HG02885 (cell line): ENCODE measurements around the gene STX1A.
"Not testable (repeated sequence)": the region's sequence is repeated elsewhere in the genome, so short reads cannot be mapped to it uniquely, and the experiment has no call there.

ENCODE experiments used
- ATAC-seq: cut with Tn5 transposase; IDR thresholded peaks from one replicate; pipeline ENCODE4 v1.9.1; 2021; ENCODE audit warnings: mild to moderate bottlenecking; ENCODE audit not compliant: unreplicated experiment, poor library complexity

The STX1A gene

DNA sequence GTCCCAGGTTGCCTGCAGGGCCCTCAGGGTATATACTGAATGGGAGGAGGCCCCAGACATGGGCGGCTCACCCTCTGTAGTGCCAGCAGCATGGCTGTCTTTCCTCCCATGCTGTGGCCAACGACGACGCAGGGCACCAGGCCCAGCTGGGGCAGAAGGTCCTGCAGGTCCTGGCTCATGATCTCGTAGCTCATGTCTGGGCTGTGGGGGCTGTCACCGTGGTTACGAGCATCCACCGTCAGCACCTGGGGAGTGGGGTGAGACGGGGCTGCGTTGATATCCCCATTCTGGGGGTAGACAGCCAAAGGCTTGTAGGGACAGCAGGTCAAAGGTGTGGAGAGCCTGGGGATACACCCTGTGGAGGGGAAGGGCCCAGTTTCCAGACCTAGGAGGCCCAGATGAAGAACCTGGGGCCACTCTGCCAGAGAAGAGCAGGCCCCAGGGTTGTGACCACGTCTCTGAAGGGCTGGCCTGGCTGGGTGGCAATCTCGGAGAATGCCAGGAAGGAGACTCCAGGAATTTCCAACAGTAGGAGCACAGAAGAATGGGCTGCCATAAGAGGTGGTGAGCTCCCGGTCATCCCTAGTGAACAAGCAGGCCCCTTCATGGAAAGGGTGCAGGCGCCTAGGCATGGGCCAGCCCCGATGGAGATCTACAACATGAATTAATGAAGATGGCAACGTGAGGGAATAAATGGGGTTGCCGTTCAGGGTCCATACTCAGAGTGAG lies 18.2 kb upstream of the STX1A start:
- no peak for ATAC-seq

DNA sequence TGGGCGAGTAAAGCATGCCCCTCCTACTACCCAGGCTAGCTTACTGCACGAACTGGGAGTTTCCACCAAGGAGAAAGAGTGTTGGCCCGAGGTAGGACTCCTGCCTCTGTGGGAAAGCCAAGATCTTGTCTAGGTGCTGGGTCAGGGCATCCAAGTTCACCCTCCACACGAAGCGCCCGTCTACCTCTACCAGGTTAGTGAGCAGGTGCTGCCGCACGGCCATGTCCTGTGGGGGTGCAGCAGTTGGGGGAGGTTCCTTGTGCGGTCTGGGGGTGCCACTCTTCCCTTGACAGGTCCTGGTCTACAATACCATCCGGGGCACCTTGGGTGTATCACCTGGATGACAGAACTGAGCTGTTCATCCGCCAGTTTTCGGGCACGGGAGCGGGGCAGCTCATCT lies 17.4 kb upstream of the STX1A start:
- ATAC-seq: no peak

DNA sequence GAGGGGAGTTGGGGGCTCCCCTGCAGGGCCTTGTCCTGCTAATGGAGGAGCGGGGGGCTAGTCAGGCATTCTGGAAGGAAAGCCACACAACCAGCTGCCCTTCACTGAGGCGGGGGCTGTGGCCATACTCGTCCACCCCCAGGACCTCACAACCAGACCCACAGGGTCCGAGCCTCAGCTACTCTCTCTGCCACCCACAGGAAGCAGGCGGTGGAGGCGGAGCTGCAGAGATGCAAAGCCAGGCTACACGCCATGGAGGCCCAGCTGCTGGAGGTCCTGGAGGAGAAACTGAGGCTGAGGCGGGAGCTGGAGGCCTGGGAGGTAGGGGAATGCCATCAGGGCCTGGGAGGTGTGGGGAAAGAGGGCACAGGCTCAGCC lies 16.0 kb upstream of the STX1A start:
- ATAC-seq: no peak

DNA sequence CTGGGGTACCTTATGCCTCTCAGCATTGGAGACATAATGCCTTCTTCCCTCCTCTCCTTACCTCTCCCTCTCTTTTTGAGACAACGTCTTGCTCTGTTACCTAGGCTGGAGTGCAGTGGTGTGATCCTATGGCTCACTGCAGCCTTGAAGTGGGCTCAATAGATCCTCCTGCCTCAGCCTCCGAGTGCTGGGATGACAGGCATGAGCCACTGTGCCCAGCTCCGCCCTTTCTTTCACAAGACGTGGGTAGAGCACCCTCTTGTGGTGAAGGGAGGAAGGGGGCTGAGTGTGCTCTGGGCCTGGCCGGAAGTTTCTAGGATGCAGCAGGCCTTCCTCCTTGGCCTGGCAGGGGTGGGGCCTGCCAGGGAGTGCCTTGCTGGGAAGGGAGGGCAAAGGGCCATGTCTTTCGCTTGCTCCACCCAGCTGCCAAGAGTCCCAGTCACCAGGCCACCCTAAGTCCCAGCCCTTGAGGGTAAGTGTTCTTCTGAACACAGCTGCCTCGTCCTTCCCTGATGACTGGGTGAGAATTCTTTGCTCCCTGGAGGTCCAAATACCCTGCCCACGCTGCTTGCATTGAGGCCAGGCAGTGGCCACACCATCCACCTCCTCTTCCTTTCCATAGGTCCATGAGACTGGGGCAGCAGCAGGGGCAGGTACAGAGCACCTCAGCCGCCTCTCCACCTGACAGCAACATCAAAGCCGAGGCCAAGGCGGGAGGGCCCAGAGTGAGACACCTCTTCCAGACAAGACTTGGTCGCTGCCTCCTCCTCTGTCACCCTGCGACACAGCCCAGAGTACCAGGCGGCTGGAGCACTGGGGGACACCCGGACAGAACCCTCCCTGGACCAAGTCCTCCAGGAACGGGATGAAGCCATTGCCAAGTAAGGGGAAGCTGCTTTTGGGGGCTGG lies 15.4 kb upstream of the STX1A start:
- peak; percentile 39 for ATAC-seq

- ATAC-seq: no peak
Measured at GRCh38 chr7:73732397-73732796, 12.9 kb upstream of the STX1A start.

GRCh38 chr7:73730485-73730884 lies 11.0 kb upstream of the STX1A start:
- ATAC-seq: no peak

DNA sequence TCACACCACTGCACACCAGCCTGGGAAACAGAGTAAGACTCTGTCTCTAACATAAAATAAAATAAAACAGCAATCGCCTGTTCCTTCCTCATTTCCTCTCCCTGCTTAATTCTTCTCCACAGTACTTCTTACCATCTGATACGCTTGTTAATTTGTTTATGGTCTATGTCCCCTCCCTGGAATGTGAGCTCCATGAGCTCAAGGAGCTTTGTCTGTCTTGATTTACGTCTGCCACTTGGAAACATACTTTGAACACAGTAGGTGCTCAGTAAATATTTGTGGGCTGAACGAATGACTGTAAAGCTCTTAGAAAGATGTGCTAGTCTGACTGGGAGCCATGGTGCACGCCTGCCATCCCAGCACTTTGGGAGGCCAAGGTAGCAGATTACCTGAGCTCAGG lies 9.1 kb upstream of the STX1A start:
- no peak for ATAC-seq

DNA sequence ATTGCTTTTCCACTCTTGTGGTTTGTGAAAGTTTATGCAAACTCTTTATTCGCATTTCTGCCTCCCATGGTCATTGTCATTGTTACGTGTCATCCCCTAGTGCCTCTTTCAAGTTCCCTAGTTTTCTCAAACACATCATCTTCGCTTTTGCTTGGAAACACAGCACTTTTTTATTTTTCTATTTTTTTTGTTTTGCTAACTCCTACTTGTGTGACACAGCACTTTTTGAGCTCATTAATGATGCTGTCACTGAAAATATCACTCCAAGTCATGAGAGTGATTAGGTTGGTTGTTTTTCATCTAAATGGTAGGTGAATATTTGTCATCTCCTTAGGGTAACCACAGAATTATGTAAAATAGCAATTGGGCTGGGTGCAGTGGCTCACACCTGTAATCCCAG lies 8.5 kb upstream of the STX1A start:
- ATAC-seq: no peak

GRCh38 chr7:73726083-73726466 lies 6.6 kb upstream of the STX1A start:
- ATAC-seq: peak; percentile 18

GRCh38 chr7:73723813-73724212 lies 4.3 kb upstream of the STX1A start:
- no peak for ATAC-seq

- no peak for ATAC-seq
Measured at GRCh38 chr7:73722785-73723184, 3.3 kb upstream of the STX1A start.

DNA sequence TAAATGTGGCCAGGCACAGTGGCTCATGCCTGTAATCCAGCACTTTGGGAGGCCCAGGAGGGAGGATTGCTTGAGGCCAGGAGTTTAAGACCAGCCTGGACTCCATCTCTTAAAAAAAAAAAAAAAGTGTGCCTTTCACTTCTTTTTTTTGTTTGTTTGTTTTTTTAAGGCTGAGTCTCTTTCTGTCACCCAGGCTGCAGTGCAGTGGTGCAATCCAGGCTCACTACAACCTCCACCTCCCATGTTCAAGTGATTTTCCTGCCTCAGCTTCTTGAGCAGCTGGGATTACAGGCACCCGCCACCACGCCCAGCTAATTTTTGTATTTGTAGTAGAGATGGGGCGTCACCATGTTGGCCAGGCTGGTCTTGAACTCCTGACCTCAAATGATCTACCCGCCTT lies 2.7 kb upstream of the STX1A start:
- not testable (repeated sequence) for ATAC-seq

DNA sequence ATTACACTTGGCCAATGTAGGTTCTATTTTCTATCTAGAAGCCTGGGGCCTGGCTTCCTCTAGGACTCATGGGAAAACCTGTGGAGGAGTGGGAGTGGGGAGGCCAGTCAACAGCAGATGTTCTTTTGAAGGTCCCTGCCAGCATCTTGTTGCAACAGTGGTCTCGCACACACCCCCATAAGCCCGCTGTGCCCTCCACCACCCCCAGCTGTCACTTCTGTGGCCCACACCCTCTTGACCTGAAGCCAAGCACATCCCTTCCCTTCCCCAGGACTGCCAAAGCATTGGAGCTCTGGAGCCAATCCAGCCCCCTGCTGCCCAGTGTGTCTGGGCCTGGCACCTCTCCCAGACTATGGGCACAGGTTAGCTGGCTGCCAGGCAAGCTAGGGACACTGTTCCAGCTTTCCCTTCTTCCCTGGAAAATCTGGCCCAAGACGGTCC lies 1.9 kb upstream of the STX1A start:
- no peak for ATAC-seq

DNA sequence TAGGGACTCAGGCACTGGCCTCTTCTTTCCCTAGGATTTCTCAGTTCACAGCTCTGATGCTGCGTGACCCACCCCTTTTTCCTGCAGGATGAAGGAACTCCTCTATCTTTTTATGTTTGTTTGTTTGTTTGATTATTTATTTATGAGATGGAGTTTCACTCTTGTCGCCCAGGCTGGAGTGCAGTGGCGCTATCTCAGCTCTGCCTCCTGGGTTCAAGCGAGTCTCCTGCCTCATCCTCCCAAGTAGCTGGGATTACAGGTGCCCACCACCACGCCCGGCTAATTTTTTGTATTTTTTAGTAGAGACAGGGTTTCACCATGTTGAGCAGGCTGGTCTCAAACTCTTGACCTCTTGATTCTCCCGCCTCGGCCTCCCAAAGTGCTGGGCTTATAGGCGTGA lies 974 bp upstream of the STX1A start:
- not testable (repeated sequence) for ATAC-seq

DNA sequence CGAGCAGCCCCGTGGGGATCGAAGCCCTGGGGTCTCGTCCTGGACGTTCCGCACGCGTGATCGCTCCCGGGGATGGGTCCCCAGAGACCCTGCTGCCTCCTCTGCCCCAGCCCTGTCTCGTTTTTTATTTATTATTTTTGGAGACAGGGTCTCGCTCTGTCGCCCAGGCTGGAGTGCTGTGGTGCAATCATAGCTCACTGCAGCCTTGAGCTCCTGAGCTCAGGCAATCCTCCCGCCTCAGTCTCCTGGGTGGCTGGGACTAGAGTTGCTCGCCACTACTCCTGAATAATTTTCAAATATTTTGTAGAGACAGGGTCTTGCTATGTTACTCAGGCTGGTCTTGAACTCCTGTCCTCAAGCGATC lies 319 bp upstream of the STX1A start:
- no peak for ATAC-seq

- ATAC-seq: no peak
Measured at GRCh38 chr7:73718438-73718881, 1.0 kb downstream of the STX1A start.

DNA sequence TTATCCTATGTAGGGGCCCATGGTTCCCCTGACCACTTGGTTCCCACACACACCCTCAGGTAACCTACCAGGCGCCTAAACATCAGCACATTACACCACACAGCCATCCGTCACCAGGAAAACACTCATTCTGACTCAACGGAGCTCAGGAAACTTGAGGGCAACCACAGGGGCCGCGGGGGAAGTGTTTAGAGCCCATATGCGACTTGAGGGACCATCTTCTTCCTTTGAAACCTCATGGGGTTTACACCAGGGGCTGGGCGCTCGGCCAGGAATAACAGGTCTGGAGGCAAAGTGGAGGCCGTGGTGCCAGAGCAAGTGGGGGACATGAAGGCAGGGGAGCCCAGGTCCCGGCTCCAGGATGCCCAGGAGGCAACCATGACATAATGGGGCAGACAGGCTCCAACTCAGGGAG lies 1.5 kb downstream of the STX1A start:
- ATAC-seq: no peak

- no peak for ATAC-seq
Measured at GRCh38 chr7:73717025-73717807, 2.3 kb downstream of the STX1A start.

- ATAC-seq: no peak
Measured at GRCh38 chr7:73716318-73716890, 3.1 kb downstream of the STX1A start.

- ATAC-seq: no peak
Measured at GRCh38 chr7:73715648-73716317, 3.7 kb downstream of the STX1A start.
